ENCODE measurements around the gene CCDC187. TPM values are rescaled to one million over a fixed set of nuclear protein-coding genes. Genes with fewer than 3 reads are reported as not detected.

The CCDC187 gene
- total RNA-seq, 4 donors from 2014 or later = 0.27 to 5.1 (median 2.2) TPM

GRCh38 chr9:136327304-136327974 is 23.5 kb upstream of the CCDC187 start, which contains the start of gene GPSM1:
TSS of gene GPSM1 (plus strand) at chr9:136327539. CDS start at chr9:136327696, 157 bp downstream.
- intact Hi-C loops (cut with DNase I; ENCODE audit: low total_unique reads) = no loop called here
- Histone ChIP-seq H3K4me1 (peaks cover 0 to 30% of the 10 kb centered on the region in 2 donors), H3K27me3 (no peaks in the 10 kb centered on the region), H3K4me3 (peak within 1 kb of the TSS; percentile 57 to 88), H3K9me3 (no peaks in the 10 kb centered on the region), H3K36me3 (no peaks in the 10 kb centered on the region), H3K27ac (peak within 1 kb of the TSS; percentile 56 to 86)
- peak in 1 of 2 donors; percentile 65 for DNase-seq
- peak; percentile 11 to 79 for TF ChIP-seq POLR2A (IDR thresholded peaks at IDR 0.05)
- peak in 2 of 4 experiments; percentile 19 to 38 for TF ChIP-seq CTCF (IDR thresholded peaks at IDR 0.05)

GRCh38 chr9:136326761-136327303 is 22.9 kb upstream of the CCDC187 start:
- H3K4me3 ChIP-seq = peak overlapping the region; percentile 57 to 88
- H3K27me3 ChIP-seq = no peaks in the 10 kb centered on the region
- peaks cover 0 to 30% of the 10 kb centered on the region in 2 donors for H3K4me1 ChIP-seq
- TF ChIP-seq CTCF (IDR thresholded peaks at IDR 0.05) (no peak), POLR2A (IDR thresholded peaks at IDR 0.05) (no peak)
- intact Hi-C loops (cut with DNase I; ENCODE audit: low total_unique reads) = no loop called here
- no peaks in the 10 kb centered on the region for H3K36me3 ChIP-seq
- peak overlapping the region; percentile 56 to 86 for H3K27ac ChIP-seq
- DNase-seq = no peak
- H3K9me3 ChIP-seq = no peaks in the 10 kb centered on the region

GRCh38 chr9:136326061-136326760 is 22.3 kb upstream of the CCDC187 start:
- Histone ChIP-seq H3K9me3 (no peaks in the 10 kb centered on the region), H3K27me3 (no peaks in the 10 kb centered on the region), H3K36me3 (no peaks in the 10 kb centered on the region), H3K27ac (peak overlapping the region; percentile 56 to 86), H3K4me3 (peak overlapping the region in 1 of 2 donors; percentile 88), H3K4me1 (peaks cover 0 to 30% of the 10 kb centered on the region in 2 donors)
- intact Hi-C loops (cut with DNase I; ENCODE audit: low total_unique reads) = no loop called here
- DNase-seq = no peak
- no peak for TF ChIP-seq POLR2A (IDR thresholded peaks at IDR 0.05)

GRCh38 chr9:136325358-136325757 is 21.5 kb upstream of the CCDC187 start:
- Histone ChIP-seq H3K27ac (peak overlapping the region; percentile 56 to 86), H3K36me3 (no peaks in the 10 kb centered on the region), H3K9me3 (no peaks in the 10 kb centered on the region), H3K27me3 (no peaks in the 10 kb centered on the region), H3K4me3 (no peak overlapping the region), H3K4me1 (peaks cover 0 to 30% of the 10 kb centered on the region in 2 donors)
- TF ChIP-seq CTCF (IDR thresholded peaks at IDR 0.05) (no peak), POLR2A (IDR thresholded peaks at IDR 0.05) (no peak)
- intact Hi-C loops (cut with DNase I; ENCODE audit: low total_unique reads) = no loop called here
- DNase-seq = no peak

- intact Hi-C loops (cut with DNase I; ENCODE audit: low total_unique reads) = no loop called here
Measured at GRCh38 chr9:136324501-136325300, 20.8 kb upstream of the CCDC187 start.

More at GRCh38 chr9:136324501-136325300, 20.8 kb upstream of the CCDC187 start:
- no peak overlapping the region for H3K4me3 ChIP-seq
- peaks cover 0 to 30% of the 10 kb centered on the region in 2 donors for H3K4me1 ChIP-seq
- no peak for DNase-seq
- H3K27ac ChIP-seq = no peak overlapping the region
- no peaks in the 10 kb centered on the region for H3K36me3 ChIP-seq
- H3K27me3 ChIP-seq = no peaks in the 10 kb centered on the region
- no peak for TF ChIP-seq POLR2A (IDR thresholded peaks at IDR 0.05)
- no peak for TF ChIP-seq CTCF (IDR thresholded peaks at IDR 0.05)
- no peaks in the 10 kb centered on the region for H3K9me3 ChIP-seq

All from uterus (tissue), 4 donors.